ENCODE results near the gene TUBA8.

- TF ChIP-seq CTCF (IDR thresholded peaks at IDR 0.05; ENCODE audit: low read length), result peak; percentile 40; the same call in 1 of the 2 replicates
- TF ChIP-seq EZH2 (IDR thresholded peaks at IDR 0.05; ENCODE audit: borderline replicate concordance, low read length), result no peak
Measured at GRCh38 chr22:18070556-18071306, 39.9 kb upstream of the TUBA8 start.
